GM19238 (cell line): ENCODE results near the gene ATG9A.

Experiments used
- DNase-seq: peaks from one replicate; pipeline ENCODE4 v3.0.0; 2011; ENCODE audit warnings: low spot score; ENCODE audit not compliant: insufficient read length

ATG9A gene

GRCh38 chr2:219220652-219221402 lies 8.6 kb downstream of the ATG9A start:
- DNase-seq = no peak

GRCh38 chr2:219219784-219220532 lies 9.5 kb downstream of the ATG9A start:
- DNase-seq = no peak

GRCh38 chr2:219218732-219219701 lies 10.4 kb downstream of the ATG9A start, which contains the start of gene ABCB6:
TSS of gene ABCB6 (minus strand) at chr2:219218958. CDS start at chr2:219218673, 285 bp downstream.
- DNase-seq = peak; percentile 96

DNA sequence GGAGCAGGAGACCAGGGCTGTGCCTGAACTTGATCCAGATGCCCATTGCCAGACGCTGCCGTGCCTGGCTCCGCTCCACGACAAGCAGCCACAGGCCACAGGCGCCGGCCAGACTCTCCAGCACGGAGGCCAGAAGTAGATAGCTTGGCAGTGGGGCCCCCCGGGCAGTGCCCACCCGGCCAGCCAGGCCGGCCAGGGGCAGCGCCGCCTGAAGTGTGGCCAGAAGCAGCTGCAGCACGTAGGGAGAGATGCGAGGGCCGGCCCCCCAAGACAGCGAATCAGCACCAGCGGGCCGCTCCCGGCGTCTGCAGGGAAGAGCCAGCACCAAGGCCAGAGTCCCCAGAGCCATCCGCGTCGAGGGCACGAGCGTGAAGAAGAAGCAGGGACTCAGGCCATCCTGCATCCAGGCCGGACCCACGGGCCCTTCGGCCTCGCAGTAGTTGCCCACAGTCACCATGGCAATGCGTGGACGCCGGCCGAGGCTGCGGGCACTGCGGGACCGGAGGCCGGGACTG lies 11.2 kb downstream of the ATG9A start:
- DNase-seq = no peak

DNA sequence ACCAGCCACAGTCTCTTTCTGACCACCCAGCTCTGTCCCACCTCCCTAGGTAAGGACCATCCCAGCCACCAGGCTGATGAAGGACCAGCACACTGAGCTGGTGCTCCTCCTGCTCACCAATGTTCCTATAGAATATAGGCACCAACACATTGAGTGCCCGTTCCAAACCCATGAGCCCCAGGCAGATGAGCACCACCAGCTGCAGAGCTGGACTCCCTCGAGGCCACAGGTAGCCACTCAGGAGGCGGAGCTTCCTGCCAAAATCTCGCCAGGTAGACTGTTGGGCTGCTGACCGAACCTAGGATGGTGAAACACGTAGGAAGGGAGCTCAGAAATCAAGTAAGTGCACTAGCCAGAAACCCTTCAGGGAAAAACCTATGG lies 12.9 kb downstream of the ATG9A start:
- no peak for DNase-seq

DNA sequence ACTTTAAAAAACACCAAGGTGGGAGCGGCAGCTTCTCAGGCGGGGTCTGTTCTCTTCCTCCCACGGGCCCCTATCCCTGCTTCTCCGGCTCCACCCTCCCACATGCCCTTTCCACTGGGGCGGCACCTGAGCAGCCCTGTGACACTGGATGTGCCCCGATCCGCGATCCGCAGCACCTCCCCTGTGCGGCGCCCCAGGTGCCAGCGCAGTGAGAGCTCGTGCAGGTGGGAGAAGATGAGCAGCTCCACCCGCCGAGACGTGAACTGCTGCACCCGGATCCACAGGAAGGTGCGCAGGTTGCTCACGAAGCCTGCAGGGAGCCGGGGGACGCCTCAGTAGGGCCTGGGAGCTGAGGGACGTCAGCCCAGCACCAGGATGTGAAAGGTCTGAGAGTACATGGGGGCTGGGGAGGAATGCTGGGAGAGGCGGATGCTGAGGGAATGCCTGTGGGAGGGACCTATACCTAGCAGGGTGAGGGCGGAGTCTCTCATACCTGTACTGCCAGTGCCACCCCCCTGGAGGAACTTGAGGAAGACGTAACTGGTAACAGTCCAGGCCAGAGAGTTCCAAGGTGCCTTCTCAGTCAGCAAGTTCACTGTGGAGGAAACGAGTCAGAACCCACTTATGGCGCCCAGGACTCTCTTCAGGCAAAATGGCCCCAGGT lies 13.4 kb downstream of the ATG9A start:
- no peak for DNase-seq

GRCh38 chr2:219214786-219215185 lies 14.7 kb downstream of the ATG9A start:
- no peak for DNase-seq

- DNase-seq = no peak
Observed at GRCh38 chr2:219214141-219214540, 15.3 kb downstream of the ATG9A start.

- DNase-seq = no peak
Observed at GRCh38 chr2:219213486-219214071, 15.9 kb downstream of the ATG9A start.

DNA sequence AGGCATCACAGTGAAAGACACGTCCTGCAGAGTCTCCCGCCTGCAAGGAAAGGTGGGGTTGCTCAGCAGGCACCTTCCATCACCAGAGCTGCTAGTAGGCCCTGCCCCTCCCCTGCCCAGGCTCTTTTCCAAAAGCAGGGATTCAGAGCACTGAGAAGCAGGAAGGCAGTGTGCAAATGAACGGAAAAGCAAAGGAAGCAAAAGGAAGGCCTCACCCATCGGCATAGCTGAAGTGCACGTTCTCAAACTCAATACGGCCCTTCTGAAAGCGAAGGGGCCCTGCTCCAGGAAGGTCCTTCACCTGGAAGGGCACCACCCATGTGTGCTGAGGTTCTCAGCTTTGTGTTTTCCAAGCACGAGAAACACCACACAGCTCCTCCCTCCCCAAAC lies 16.4 kb downstream of the ATG9A start:
- no peak for DNase-seq

DNA sequence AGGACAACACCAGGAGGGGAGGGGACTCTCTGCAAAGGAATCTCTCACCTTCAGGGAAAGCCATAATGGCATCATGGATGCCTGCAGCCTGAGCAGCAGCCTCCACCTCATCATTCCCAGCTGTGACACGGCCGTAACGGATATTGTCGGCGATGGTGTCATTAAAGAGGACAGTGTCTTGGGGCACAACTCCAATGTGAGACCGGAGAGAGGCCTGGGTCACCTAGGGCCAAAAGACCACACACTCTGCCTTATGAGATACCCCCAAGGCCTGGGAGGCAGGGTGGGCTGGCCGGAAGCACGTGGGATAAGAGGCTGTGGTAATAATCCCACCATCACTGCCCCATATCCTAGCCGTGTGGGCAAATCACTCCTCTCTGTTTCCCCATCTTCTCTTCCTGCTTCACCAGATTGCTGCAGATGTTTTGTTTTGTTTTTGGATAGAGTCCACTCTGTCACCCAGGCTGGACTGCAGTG lies 18.5 kb downstream of the ATG9A start:
- DNase-seq = no peak

- DNase-seq = no peak
Observed at GRCh38 chr2:219210196-219210885, 19.1 kb downstream of the ATG9A start.

DNA sequence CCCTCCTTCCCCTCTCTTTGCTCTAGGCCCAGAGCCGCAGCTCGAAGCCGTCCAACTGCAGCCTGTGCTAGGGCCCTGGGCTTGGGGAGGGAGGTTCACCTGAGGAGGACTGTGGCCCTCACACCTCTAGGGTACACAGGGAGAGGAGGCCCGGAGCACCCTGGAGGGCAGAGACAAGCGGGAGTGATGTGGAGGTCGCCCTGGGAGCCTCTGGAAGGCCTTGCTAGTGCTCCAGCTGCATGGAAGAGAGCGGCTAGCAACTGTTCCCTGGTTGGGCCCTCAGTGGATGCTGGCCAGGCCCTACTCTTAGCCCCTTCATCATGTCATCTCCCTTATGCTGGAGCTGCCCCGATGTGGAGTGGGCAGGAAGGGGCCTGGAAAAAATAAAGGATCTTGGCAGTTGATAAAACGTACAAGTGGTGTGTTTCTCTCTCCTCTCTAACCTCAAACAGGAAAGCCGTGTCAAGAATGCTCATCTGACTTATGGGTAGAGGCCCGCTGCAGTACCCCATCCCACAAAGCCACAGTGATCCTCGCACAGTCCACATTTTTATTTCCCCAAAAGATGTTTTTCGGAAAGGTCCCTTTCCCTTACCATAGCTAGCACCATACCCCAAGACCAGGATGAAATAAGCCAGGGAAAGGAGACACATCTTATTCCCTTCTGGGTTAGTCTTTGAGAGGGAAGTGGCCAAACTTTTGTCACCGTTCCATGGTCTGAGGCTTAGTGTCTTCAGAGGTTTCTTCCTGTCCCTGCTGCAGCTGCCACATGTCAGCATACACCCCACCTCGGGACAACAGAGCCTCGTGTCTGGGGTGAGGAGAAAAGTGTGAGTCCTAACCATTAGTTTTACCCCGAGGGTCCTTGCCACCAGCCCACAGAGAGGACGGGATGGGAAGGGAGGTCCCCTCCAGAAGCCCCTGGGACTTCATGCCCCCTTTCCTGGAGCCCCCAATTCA lies 19.9 kb downstream of the ATG9A start:
- no peak for DNase-seq

- no peak for DNase-seq
Observed at GRCh38 chr2:219207884-219208740, 21.3 kb downstream of the ATG9A start.

DNA sequence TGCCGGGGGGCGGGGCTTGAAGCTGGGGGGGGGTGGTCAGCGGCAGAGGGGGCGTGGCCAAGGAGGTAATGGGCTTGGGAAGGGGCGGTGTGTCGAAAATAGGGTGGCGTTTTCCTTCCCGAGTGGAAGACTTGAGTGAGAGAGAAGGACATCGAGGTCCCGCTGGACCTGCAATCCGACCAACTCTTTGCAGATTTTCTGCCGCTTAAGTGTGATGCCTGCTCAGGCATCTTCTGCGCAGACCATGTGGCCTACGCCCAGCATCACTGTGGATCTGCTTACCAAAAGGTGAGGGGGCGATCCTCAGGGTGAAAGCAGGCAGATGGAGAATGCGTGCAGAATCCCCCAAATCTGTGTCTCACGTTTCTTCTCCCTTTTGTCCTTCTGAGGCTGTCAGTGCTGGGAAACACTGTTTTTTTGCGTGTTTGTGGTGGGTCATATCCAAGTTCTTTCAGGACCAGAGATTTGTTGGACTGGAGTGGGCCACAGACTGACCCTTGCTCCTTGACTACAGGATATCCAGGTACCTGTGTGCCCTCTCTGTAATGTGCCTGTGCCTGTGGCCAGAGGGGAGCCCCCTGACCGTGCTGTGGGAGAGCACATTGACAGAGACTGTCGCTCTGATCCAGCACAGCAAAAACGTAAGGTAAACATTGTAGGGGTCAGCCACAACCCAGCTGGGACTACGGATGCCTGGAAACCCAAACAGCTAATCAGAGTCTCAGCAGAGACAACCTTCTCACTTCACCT lies 22.1 kb downstream of the ATG9A start:
- DNase-seq = no peak

GRCh38 chr2:219206328-219207133 lies 22.9 kb downstream of the ATG9A start, which contains the start of gene ZFAND2B:
TSS of gene ZFAND2B (plus strand) at chr2:219206782. CDS start at chr2:219206988, 206 bp downstream.
- DNase-seq = peak; percentile 98
